GM04503 (cell line): Measurements from ENCODE around the gene PSG2.
"Not testable (repeated sequence)": the region's sequence is repeated elsewhere in the genome, so short reads cannot be mapped to it uniquely, and the experiment has no call there.

Source experiments
- DNase-seq: peaks from one replicate; pipeline ENCODE4 v3.0.0-alpha.2; 2012; ENCODE audit warnings: low read depth

The PSG2 gene

GRCh38 chr19:43077881-43078280 lies 4.6 kb downstream of the PSG2 start:
- peak; percentile 93 for DNase-seq

- not testable (repeated sequence) for DNase-seq
These were observed 20.1 kb downstream of the PSG2 start for GRCh38 chr19:43062418-43062817.

- DNase-seq = not testable (repeated sequence)
These were observed 21.2 kb downstream of the PSG2 start for GRCh38 chr19:43061326-43061725.

- peak; percentile 66 for DNase-seq
These were observed 22.2 kb downstream of the PSG2 start for GRCh38 chr19:43060254-43060653.

GRCh38 chr19:43059482-43059881 lies 23.0 kb downstream of the PSG2 start:
- DNase-seq = not testable (repeated sequence)

- not testable (repeated sequence) for DNase-seq
These were observed 24.1 kb downstream of the PSG2 start for GRCh38 chr19:43058440-43058839.

- DNase-seq = not testable (repeated sequence)
These were observed 34.5 kb downstream of the PSG2 start for GRCh38 chr19:43047966-43048365.

- DNase-seq = not testable (repeated sequence)
These were observed 35.9 kb downstream of the PSG2 start for GRCh38 chr19:43046578-43046977.

- not testable (repeated sequence) for DNase-seq
These were observed 38.9 kb downstream of the PSG2 start for GRCh38 chr19:43043492-43044180.

- DNase-seq = not testable (repeated sequence)
These were observed 50.9 kb downstream of the PSG2 start for GRCh38 chr19:43031645-43032044.

GRCh38 chr19:43028866-43029265 lies 53.6 kb downstream of the PSG2 start:
- DNase-seq = no peak

- not testable (repeated sequence) for DNase-seq
These were observed 54.5 kb downstream of the PSG2 start for GRCh38 chr19:43027985-43028384.

- DNase-seq = not testable (repeated sequence)
These were observed 55.4 kb downstream of the PSG2 start for GRCh38 chr19:43027061-43027460.

- not testable (repeated sequence) for DNase-seq
These were observed 56.1 kb downstream of the PSG2 start, which contains the start of gene PSG11 for GRCh38 chr19:43026369-43026768. PSG11 (minus strand) TSS chr19:43026469; CDS start chr19:43026372, 97 bp downstream.

- peak; percentile 82 for DNase-seq
These were observed 60.4 kb downstream of the PSG2 start for GRCh38 chr19:43022098-43022497.

GRCh38 chr19:43021629-43022028 lies 60.9 kb downstream of the PSG2 start:
- DNase-seq = peak; percentile 84

GRCh38 chr19:43019588-43019987 lies 62.9 kb downstream of the PSG2 start:
- DNase-seq = not testable (repeated sequence)
